A673 (cell line): ENCODE results near the gene ASB6.

ENCODE experiments used
- EZH2 ChIP-seq: fragments of 200-600 bp; sonication (generic); IDR thresholded peaks from 2 replicates; pipeline ENCODE4 v1.6.1; 2017; ENCODE audit warnings: borderline replicate concordance, low read depth, mild to moderate bottlenecking, mixed read lengths, antibody characterized with exemption, low read length; ENCODE audit not compliant: poor library complexity, severe bottlenecking
- TF ChIP-seq, protein P1 (sequence below): fragments of 300-800, 200-600 bp; sonication (generic); conservative IDR thresholded peaks from 2 replicates; pipeline ENCODE4 v1.5.1; 2017; ENCODE audit warnings: low read depth, mild to moderate bottlenecking, antibody characterized with exemption, low read length, moderate library complexity, mixed read lengths

GRCh38 chr9:129675620-129676019 lies 33.7 kb upstream of the ASB6 start:
- TF ChIP-seq, protein P1, sequence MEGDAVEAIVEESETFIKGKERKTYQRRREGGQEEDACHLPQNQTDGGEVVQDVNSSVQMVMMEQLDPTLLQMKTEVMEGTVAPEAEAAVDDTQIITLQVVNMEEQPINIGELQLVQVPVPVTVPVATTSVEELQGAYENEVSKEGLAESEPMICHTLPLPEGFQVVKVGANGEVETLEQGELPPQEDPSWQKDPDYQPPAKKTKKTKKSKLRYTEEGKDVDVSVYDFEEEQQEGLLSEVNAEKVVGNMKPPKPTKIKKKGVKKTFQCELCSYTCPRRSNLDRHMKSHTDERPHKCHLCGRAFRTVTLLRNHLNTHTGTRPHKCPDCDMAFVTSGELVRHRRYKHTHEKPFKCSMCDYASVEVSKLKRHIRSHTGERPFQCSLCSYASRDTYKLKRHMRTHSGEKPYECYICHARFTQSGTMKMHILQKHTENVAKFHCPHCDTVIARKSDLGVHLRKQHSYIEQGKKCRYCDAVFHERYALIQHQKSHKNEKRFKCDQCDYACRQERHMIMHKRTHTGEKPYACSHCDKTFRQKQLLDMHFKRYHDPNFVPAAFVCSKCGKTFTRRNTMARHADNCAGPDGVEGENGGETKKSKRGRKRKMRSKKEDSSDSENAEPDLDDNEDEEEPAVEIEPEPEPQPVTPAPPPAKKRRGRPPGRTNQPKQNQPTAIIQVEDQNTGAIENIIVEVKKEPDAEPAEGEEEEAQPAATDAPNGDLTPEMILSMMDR, result no peak
- TF ChIP-seq EZH2, result no peak
